Right atrium auricular region (tissue), 2 donors: ENCODE measurements around the gene PPP1R15B. TPM values are rescaled to one million over a fixed set of nuclear protein-coding genes. Genes with fewer than 3 reads are reported as not detected.
A peak's percentile ranks its signal among the peaks of the same experiment; 100 is the strongest.

ENCODE experiments used
- DNase-seq: peaks from one replicate; pipeline ENCODE4 v3.0.0-alpha.2; 2019; ENCODE audit warnings: low spot score
- H3K27ac ChIP-seq, 2 donors: fragments of 200-600 bp; sonication (generic); 1 replicate in 1 of 2; 2 replicates in 1 of 2; pipeline ENCODE4 v1.5.1; 2016 to 2019
- H3K27me3 ChIP-seq, 2 donors: fragments of 200-600 bp; sonication (generic); one replicate each; pipeline versions ENCODE4 v1.5.1 to v1.6.0; 2017 to 2019
- H3K36me3 ChIP-seq: fragments of 200-600 bp; sonication (generic); one replicate; pipeline ENCODE4 v1.5.1; 2016
- H3K4me1 ChIP-seq, 2 donors: fragments of 200-600 bp; sonication (generic); one replicate each; pipeline versions ENCODE4 v1.5.1 to v1.6.0; 2017 to 2019
- H3K4me3 ChIP-seq, 2 donors: fragments of 200-600 bp; sonication (generic); 1 replicate in 1 of 2; 2 replicates in 1 of 2; pipeline ENCODE4 v1.5.1; 2017 to 2019; ENCODE audit warnings: mild to moderate bottlenecking in 1 of 2, moderate library complexity in 1 of 2
- H3K9me3 ChIP-seq, 2 donors: fragments of 200-600 bp; sonication (generic); one replicate each; pipeline ENCODE4 v1.5.1; 2019
- total RNA-seq, 2 donors: library from RNA; depleted of rRNA; stranded (reverse); fragments of >200 nt; gene quantifications; one replicate each; pipeline ENCODE4 v1.1.0, GENCODE V29; 2016
- TF ChIP-seq, protein P1 (sequence below), 2 donors: fragments of 200-600 bp; sonication (generic); IDR thresholded peaks; one replicate each; pipeline ENCODE4 v1.5.1; 2019; ENCODE audit warnings: antibody characterized with exemption in 2 of 2

PPP1R15B gene
- total RNA-seq, 2 donors from 2014 or later = 27.3 to 30.9 TPM

DNA sequence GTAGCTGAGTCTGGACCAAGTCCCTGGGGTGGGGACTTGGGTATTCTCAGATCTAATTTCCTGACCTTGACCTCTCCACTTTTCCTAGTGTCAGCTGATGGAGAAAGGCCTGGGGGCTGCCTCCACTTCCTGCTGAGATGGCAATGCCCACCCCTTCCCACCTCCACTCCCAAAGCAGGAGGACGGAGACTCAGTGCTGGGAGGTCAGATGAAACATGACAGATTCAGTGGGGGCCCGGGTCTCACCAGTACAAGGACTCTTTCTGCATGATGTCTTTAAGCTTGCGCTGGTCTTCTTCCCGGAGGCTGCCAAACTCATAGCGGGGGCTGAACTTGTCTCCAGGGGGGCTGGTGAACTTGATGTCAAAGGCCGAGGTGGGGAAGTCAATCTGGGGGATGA is 35.6 kb upstream of the PPP1R15B start:
- H3K36me3 ChIP-seq = peaks cover 44% of the 10 kb centered on the region
- TF ChIP-seq, protein P1, sequence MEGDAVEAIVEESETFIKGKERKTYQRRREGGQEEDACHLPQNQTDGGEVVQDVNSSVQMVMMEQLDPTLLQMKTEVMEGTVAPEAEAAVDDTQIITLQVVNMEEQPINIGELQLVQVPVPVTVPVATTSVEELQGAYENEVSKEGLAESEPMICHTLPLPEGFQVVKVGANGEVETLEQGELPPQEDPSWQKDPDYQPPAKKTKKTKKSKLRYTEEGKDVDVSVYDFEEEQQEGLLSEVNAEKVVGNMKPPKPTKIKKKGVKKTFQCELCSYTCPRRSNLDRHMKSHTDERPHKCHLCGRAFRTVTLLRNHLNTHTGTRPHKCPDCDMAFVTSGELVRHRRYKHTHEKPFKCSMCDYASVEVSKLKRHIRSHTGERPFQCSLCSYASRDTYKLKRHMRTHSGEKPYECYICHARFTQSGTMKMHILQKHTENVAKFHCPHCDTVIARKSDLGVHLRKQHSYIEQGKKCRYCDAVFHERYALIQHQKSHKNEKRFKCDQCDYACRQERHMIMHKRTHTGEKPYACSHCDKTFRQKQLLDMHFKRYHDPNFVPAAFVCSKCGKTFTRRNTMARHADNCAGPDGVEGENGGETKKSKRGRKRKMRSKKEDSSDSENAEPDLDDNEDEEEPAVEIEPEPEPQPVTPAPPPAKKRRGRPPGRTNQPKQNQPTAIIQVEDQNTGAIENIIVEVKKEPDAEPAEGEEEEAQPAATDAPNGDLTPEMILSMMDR (IDR thresholded peaks at IDR 0.05) = no peak
- H3K27ac ChIP-seq = peak overlapping the region; percentile 32 to 34
- DNase-seq = no peak
- peaks cover 0 to 68% of the 10 kb centered on the region in 2 donors for H3K4me1 ChIP-seq
- H3K4me3 ChIP-seq = no peak overlapping the region
- H3K27me3 ChIP-seq = no peaks in the 10 kb centered on the region
- no peaks in the 10 kb centered on the region for H3K9me3 ChIP-seq

- H3K4me3 ChIP-seq = no peak overlapping the region
- no peaks in the 10 kb centered on the region for H3K9me3 ChIP-seq
- peaks cover 49% of the 10 kb centered on the region for H3K36me3 ChIP-seq
- no peaks in the 10 kb centered on the region for H3K27me3 ChIP-seq
- H3K4me1 ChIP-seq = peaks cover 0 to 71% of the 10 kb centered on the region in 2 donors
- TF ChIP-seq, protein P1 (IDR thresholded peaks at IDR 0.05) = peak; percentile 73 to 84
- no peak for DNase-seq
- peak overlapping the region; percentile 32 to 34 for H3K27ac ChIP-seq
Observed at GRCh38 chr1:204446413-204447111, 34.9 kb upstream of the PPP1R15B start.

DNA sequence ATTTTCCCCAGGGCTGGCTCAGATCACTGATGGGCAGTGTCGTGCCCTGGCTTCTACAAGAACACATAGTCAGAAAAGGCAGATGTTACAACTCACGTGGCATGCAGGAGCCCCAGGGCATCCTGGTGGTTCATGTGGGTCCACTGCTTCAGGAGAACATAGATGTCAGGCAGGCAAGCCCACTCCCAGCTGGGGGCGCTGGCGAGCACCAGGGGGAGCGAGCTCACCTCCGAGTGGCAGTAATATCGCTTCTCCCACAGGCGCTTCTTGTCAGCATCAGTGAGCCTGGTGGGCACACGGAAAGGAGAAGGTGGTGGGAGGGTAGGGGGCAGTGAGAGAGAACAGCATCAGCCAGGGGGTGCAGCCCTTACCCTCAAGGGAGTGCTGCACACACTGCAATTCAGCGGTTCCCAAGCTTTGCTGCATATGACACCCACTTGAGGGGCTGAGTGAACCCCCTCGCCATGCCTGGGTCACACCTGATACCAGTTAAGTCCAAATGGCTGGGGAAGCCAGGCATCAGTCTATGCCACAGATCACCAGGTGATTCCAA is 34.3 kb upstream of the PPP1R15B start:
- peaks cover 0 to 70% of the 10 kb centered on the region in 2 donors for H3K4me1 ChIP-seq

DNA sequence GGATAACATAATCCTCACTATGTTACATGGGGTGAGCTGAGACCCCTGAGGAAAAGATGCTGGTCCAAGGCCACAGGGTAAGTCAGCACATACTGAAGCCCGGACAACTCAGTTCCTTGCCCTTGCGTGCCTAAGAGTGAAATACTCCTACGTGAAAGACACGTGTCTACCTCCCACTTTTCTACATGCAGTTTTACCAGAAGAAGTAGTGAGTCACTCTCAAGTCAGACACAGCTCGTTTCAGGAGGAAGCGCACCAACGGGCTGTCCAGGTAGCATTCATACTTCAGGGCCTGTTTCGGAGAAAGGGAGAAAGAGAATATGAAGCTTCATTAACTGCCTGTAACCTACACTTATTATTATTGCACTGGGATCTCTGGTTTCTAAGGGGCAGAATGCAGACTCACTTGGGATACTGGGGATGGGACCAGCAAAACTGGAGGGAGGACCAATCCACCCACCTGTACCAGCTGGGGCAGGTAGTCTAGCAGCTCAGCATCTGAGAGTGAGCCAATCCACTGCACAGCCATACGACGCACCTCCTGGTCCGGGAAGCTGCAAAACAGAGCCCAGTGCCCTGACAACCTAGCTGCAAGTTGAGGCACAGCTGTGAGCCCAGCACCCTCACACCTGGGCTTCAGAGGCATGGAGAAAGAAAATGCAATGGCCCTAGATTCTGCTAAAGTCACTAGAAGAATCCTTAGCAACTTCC is 32.4 kb upstream of the PPP1R15B start:
- H3K4me1 ChIP-seq = peaks cover 0 to 61% of the 10 kb centered on the region in 2 donors
- H3K27ac ChIP-seq = no peak overlapping the region
- TF ChIP-seq, protein P1 (IDR thresholded peaks at IDR 0.05) = no peak
- H3K27me3 ChIP-seq = no peaks in the 10 kb centered on the region
- H3K36me3 ChIP-seq = peaks cover 60% of the 10 kb centered on the region
- no peak for DNase-seq
- H3K4me3 ChIP-seq = no peak overlapping the region
- H3K9me3 ChIP-seq = no peaks in the 10 kb centered on the region

More for the DNA sequence above, 34.3 kb upstream of the PPP1R15B start:
- Histone ChIP-seq H3K36me3 (peaks cover 49% of the 10 kb centered on the region), H3K27ac (no peak overlapping the region), H3K4me3 (no peak overlapping the region), H3K9me3 (no peaks in the 10 kb centered on the region), H3K27me3 (no peaks in the 10 kb centered on the region)
- TF ChIP-seq, protein P1 (IDR thresholded peaks at IDR 0.05) = no peak
- DNase-seq = no peak

DNA sequence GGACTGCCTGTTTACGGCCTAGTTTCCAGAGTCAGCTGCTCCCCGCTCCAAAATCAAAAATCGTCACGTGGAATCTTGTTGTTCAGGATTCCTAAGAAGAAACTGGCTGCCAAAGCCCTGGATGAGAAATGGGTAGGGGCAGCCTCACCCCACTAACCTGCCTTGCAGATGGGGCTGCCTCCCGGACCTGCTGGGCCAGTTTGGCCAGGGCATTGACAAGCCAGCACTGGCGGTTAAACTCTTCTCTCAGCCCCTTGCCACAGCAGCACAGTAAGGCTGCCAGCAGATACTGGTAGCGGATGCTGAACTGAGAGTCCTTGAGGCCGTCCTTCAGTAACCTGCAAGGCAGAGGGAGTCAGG is 31.6 kb upstream of the PPP1R15B start:
- DNase-seq = no peak
- peaks cover 63% of the 10 kb centered on the region for H3K36me3 ChIP-seq
- no peaks in the 10 kb centered on the region for H3K27me3 ChIP-seq
- peak overlapping the region in 1 of 2 donors; percentile 51 for H3K27ac ChIP-seq
- H3K9me3 ChIP-seq = no peaks in the 10 kb centered on the region
- no peak overlapping the region for H3K4me3 ChIP-seq
- peaks cover 0 to 63% of the 10 kb centered on the region in 2 donors for H3K4me1 ChIP-seq
- TF ChIP-seq, protein P1 (IDR thresholded peaks at IDR 0.05) = no peak
